ENCODE results near the gene HES3. TPM values are rescaled to one million over a fixed set of nuclear protein-coding genes. Genes with fewer than 3 reads are reported as not detected.

HES3 gene
- total and polyA plus RNA-seq, 2 of the 4 experiments (the other 2 are of a cell fraction) = not detected

- Histone ChIP-seq H3K36me3 (ENCODE audit: control insufficient read depth, insufficient read depth, low read length) (peaks cover 11% of the 10 kb centered on the region), H2BK15ac (ENCODE audit: low read depth, low read length) (no peak overlapping the region), H2AFZ (replicated peaks; ENCODE audit: low read length, poor library complexity) (no peak overlapping the region), H3K9ac (ENCODE audit: low read depth, low read length) (no peak overlapping the region), H3K9me3 (ENCODE audit: control insufficient read depth, insufficient read depth, low read length) (no peaks in the 10 kb centered on the region), H3K4me1 (ENCODE audit: control insufficient read depth, insufficient read depth, low read length) (no peaks in the 10 kb centered on the region), H3K4ac (ENCODE audit: low read depth, low read length) (no peak overlapping the region), H3K4me3 (ENCODE audit: insufficient read depth, low read depth, low read length) (no peak overlapping the region), H2BK20ac (ENCODE audit: low read depth, low read length) (no peak overlapping the region), H3K27me3 (ENCODE audit: control insufficient read depth, insufficient read depth, low read length) (no peaks in the 10 kb centered on the region), H2AK9ac (replicated peaks; ENCODE audit: low read depth, low read length, poor library complexity) (no peak overlapping the region), H3K14ac (replicated peaks; ENCODE audit: low read depth, low read length) (no peak overlapping the region), H4K91ac (ENCODE audit: insufficient read depth, low read depth, low read length) (no peak overlapping the region), H2AK5ac (ENCODE audit: low read depth, low read length) (no peak overlapping the region), H4K20me1 (ENCODE audit: insufficient read depth, low read length) (no peaks in the 10 kb centered on the region; the same call in 1 of the 2 replicates), H3K9me1 (ENCODE audit: insufficient read depth, low read length) (no peaks in the 10 kb centered on the region; the same call in 1 of the 2 replicates), H3K79me1 (ENCODE audit: low read depth in 1 of 2, low read length in 2 of 2) (no peaks in the 10 kb centered on the region; a peak in 1 of 4 replicates), H2BK120ac (ENCODE audit: low read depth, low read length) (no peak overlapping the region), H3K23ac (ENCODE audit: low read depth, low read length) (no peak overlapping the region), H4K5ac (ENCODE audit: low read depth, low read length) (no peak overlapping the region), H3K56ac (ENCODE audit: extremely low read depth, insufficient read depth, low read length) (no peak overlapping the region), H3K18ac (ENCODE audit: low read depth, low read length) (no peak overlapping the region), H4K8ac (ENCODE audit: low read depth in 2 of 2, low read length in 2 of 2) (no peak overlapping the region), H3K4me2 (ENCODE audit: low read depth, low read length) (no peak overlapping the region), H3K27ac (ENCODE audit: insufficient read depth, low read length) (no peak overlapping the region), H2BK5ac (ENCODE audit: low read depth, low read length, poor library complexity, severe bottlenecking) (no peak overlapping the region)
- ChIA-PET CTCF (no interaction called here), POLR2A (ENCODE audit: unreplicated experiment) (no interaction called here)
- WGBS, 2 experiments (ENCODE audit: extremely low coverage in 2 of 2, insufficient read length in 1 of 2) = 97% methylated on average over 9 of the region's 16 CpGs; no CpG with 5 or more reads in 1 of the 2 experiments
- no peak for DNase-seq
- intact Hi-C loops (cut with micrococcal nuclease) = no loop called here
- dilution Hi-C loops (cut with HindIII; ENCODE audit: low sequenced_read_pairs, unreplicated experiment) = no loop called here
- in situ Hi-C loops (cut with MboI; ENCODE audit: low sequenced_read_pairs) = no loop called here
- TF ChIP-seq SMC3 (IDR thresholded peaks at IDR 0.05; ENCODE audit: low read depth, low read length) (no peak), NFE2L2 (IDR thresholded peaks at IDR 0.05; ENCODE audit: low read depth, low read length) (no peak), CHD1 (IDR thresholded peaks at IDR 0.05; ENCODE audit: low read depth, low read length) (no peak), CEBPB (IDR thresholded peaks at IDR 0.05; ENCODE audit: low read depth, low read length) (no peak), BHLHE40 (IDR thresholded peaks at IDR 0.05; ENCODE audit: low read depth, low read length) (no peak), ELK1 (IDR thresholded peaks at IDR 0.05; ENCODE audit: borderline replicate concordance, low read depth, low read length) (no peak), USF2 (IDR thresholded peaks at IDR 0.05; ENCODE audit: low read depth, low read length) (no peak), MAZ (IDR thresholded peaks at IDR 0.05; ENCODE audit: borderline replicate concordance, low read depth, low read length) (no peak), MAFK (IDR thresholded peaks at IDR 0.05; ENCODE audit: low read depth, low read length) (no peak)
- BruUV-seq (replicated peaks) = no TSS peak
- ATAC-seq (ENCODE audit: low read depth) = no peak
These were observed 25.4 kb upstream of the HES3 start for GRCh38 chr1:6218375-6219164.

Data from IMR-90 (cell line).